NCI-H2227 treated with DMSO at 0.1 percent for 48 hours (cell line): ENCODE measurements around the gene CHST14.
A peak's percentile ranks its signal among the peaks of the same experiment; 100 is the strongest.

Source experiments
- DNase-seq: peaks from one replicate; lab custom pipeline; 2025; lab: John Stamatoyannopoulos, UW

CHST14 gene

GRCh38 chr15:40493089-40493840 is 22.5 kb downstream of the CHST14 start:
- no peak for DNase-seq

- DNase-seq: no peak
Observed at GRCh38 chr15:40495516-40495915, 24.7 kb downstream of the CHST14 start.

- no peak for DNase-seq
Observed at GRCh38 chr15:40498418-40498817, 27.6 kb downstream of the CHST14 start.

GRCh38 chr15:40498891-40499290 is 28.1 kb downstream of the CHST14 start:
- no peak for DNase-seq

- DNase-seq: no peak
Observed at GRCh38 chr15:40499931-40500330, 29.1 kb downstream of the CHST14 start.

- DNase-seq: no peak
Observed at GRCh38 chr15:40500568-40501330, 30.0 kb downstream of the CHST14 start.

- DNase-seq: no peak
Observed at GRCh38 chr15:40501487-40501886, 30.7 kb downstream of the CHST14 start.

- DNase-seq: peak; percentile 21
Observed at GRCh38 chr15:40506964-40507571, 36.3 kb downstream of the CHST14 start.

GRCh38 chr15:40508216-40508615 is 37.4 kb downstream of the CHST14 start:
- DNase-seq: no peak

- DNase-seq: no peak
Observed at GRCh38 chr15:40510201-40510600, 39.4 kb downstream of the CHST14 start.

GRCh38 chr15:40511093-40511471 is 40.3 kb downstream of the CHST14 start:
- no peak for DNase-seq

GRCh38 chr15:40511472-40512133 is 40.8 kb downstream of the CHST14 start:
- no peak for DNase-seq

- no peak for DNase-seq
Observed at GRCh38 chr15:40512440-40512839, 41.7 kb downstream of the CHST14 start.

- no peak for DNase-seq
Observed at GRCh38 chr15:40513609-40514008, 42.8 kb downstream of the CHST14 start.

- no peak for DNase-seq
Observed at GRCh38 chr15:40516322-40516721, 45.5 kb downstream of the CHST14 start.
